ENCODE data around the gene NCKAP5.
A peak's percentile ranks its signal among the peaks of the same experiment; 100 is the strongest.

DNA sequence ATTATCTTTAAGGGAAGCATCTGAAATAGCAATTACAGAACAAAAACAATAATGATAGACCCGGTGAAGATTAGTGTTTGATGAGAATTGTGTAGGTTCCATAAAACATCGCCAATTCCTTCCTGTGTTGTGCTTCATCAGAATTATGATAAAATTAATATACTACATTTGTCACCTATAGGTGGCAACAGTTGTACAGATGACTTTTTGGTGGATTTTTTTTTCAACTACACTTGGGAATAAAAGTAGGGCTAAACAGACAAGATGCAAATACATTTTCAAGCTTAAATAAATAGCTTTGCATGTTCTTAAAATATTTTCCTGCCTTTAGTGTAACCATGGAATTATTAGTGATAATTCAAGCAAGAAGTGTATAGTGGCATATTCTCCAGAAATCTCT is 891.3 kb downstream of the NCKAP5 start:
- TF ChIP-seq, protein P1, sequence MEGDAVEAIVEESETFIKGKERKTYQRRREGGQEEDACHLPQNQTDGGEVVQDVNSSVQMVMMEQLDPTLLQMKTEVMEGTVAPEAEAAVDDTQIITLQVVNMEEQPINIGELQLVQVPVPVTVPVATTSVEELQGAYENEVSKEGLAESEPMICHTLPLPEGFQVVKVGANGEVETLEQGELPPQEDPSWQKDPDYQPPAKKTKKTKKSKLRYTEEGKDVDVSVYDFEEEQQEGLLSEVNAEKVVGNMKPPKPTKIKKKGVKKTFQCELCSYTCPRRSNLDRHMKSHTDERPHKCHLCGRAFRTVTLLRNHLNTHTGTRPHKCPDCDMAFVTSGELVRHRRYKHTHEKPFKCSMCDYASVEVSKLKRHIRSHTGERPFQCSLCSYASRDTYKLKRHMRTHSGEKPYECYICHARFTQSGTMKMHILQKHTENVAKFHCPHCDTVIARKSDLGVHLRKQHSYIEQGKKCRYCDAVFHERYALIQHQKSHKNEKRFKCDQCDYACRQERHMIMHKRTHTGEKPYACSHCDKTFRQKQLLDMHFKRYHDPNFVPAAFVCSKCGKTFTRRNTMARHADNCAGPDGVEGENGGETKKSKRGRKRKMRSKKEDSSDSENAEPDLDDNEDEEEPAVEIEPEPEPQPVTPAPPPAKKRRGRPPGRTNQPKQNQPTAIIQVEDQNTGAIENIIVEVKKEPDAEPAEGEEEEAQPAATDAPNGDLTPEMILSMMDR (IDR thresholded peaks at IDR 0.05): peak in 1 of 5 experiments; percentile 10
- TF ChIP-seq POLR2A (IDR thresholded peaks at IDR 0.05): no peak
